Lower leg skin (tissue), 4 donors: ENCODE data around the gene ADAM19. TPM values are rescaled to one million over a fixed set of nuclear protein-coding genes. Genes with fewer than 3 reads are reported as not detected.
A peak's percentile ranks its signal among the peaks of the same experiment; 100 is the strongest.

ENCODE experiments used
- DNase-seq, 2 donors: peaks; one replicate each; pipeline ENCODE4 v3.0.0-alpha.2; 2019; ENCODE audit warnings: low spot score in 2 of 2
- H3K4me3 ChIP-seq: fragments of 200-600 bp; sonication (generic); 2 replicates; pipeline ENCODE4 v1.5.1; 2017; ENCODE audit warnings: mild to moderate bottlenecking, low read depth; ENCODE audit not compliant: poor library complexity, severe bottlenecking
- POLR2A ChIP-seq, 2 donors: fragments of 450-650 bp; IDR thresholded peaks; one replicate each; pipeline ENCODE4 v1.6.1; 2016 to 2017; ENCODE audit warnings: antibody characterized with exemption in 2 of 2, mild to moderate bottlenecking in 1 of 2, moderate library complexity in 1 of 2
- WGBS, 2 donors: methylation state at CpG; one replicate each; pipeline ENCODE4 v1.1.5; 2018; 5-methylcytosine and 5-hydroxymethylcytosine counted together
- intact Hi-C: fragments of 100-400 bp; cut with DNase I; formaldehyde crosslinking; loops from one replicate; pipeline ENCODE4 v1.15.0; 2023; ENCODE audit warnings: low total_unique reads
- total RNA-seq, 4 donors: library from RNA; depleted of rRNA; stranded (reverse); fragments of >200 nt; gene quantifications; one replicate each; pipeline ENCODE4 v1.1.0, GENCODE V29; 2016
- TF ChIP-seq, protein P1 (sequence below), 3 donors: fragments of 450-650 bp; IDR thresholded peaks; one replicate each; pipeline ENCODE4 v1.5.1; 2016; ENCODE audit warnings: antibody characterized with exemption in 3 of 3, mild to moderate bottlenecking in 3 of 3, moderate library complexity in 2 of 3

ADAM19 gene
- total RNA-seq, 4 donors from 2014 or later: 0.68 to 1.7 (median 1.0) TPM

DNA sequence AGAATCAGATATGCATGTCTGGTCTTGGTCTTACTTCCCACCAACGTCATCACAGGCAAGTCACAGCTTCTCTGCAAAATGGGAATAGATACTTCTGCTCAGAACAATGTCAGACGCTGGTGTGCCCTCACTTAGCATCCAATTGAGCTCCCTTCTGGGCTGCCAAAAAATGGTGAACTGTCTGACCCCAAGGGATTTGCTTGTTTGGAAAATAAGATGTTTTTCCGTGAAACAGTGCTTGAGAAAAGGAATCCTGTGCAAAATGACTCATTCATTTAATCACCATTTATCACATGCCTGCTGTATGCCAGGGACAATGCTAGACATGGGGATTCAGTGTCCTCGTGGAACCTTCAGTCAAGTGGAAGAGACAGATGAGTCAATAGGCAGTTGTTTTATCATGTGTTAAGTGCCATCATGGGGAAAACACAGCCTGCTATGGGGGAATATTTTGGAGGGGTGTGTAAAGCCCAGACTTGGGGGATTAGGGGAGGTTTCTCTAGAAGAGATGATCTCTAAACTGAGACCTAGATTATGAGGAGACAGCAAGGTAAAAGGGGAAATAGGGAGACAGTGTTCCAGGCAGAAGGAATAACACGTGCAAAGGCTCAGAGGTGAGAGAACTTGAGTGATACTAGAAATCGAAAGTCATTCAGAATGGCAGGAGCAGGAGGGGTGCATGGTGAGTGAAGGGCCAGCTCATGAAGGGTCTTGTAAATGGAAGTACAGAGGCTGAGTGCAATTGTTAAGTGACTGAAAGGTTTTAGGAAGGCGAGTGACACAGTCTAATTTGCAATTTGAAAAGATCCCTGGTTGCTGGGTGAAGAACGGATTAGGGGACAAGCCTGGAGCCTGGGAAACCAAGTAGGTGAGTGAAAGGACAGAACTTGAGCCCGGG is 111.7 kb downstream of the ADAM19 start:
- TF ChIP-seq, protein P1, sequence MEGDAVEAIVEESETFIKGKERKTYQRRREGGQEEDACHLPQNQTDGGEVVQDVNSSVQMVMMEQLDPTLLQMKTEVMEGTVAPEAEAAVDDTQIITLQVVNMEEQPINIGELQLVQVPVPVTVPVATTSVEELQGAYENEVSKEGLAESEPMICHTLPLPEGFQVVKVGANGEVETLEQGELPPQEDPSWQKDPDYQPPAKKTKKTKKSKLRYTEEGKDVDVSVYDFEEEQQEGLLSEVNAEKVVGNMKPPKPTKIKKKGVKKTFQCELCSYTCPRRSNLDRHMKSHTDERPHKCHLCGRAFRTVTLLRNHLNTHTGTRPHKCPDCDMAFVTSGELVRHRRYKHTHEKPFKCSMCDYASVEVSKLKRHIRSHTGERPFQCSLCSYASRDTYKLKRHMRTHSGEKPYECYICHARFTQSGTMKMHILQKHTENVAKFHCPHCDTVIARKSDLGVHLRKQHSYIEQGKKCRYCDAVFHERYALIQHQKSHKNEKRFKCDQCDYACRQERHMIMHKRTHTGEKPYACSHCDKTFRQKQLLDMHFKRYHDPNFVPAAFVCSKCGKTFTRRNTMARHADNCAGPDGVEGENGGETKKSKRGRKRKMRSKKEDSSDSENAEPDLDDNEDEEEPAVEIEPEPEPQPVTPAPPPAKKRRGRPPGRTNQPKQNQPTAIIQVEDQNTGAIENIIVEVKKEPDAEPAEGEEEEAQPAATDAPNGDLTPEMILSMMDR (IDR thresholded peaks at IDR 0.05): no peak
- TF ChIP-seq POLR2A (IDR thresholded peaks at IDR 0.05): no peak
- peak; percentile 10 to 31 for DNase-seq
- H3K4me3 ChIP-seq: no peak overlapping the region
- intact Hi-C loops: no loop called here
- WGBS, 2 donors: 39 to 44% methylated on average over 9 of the region's 9 CpGs

DNA sequence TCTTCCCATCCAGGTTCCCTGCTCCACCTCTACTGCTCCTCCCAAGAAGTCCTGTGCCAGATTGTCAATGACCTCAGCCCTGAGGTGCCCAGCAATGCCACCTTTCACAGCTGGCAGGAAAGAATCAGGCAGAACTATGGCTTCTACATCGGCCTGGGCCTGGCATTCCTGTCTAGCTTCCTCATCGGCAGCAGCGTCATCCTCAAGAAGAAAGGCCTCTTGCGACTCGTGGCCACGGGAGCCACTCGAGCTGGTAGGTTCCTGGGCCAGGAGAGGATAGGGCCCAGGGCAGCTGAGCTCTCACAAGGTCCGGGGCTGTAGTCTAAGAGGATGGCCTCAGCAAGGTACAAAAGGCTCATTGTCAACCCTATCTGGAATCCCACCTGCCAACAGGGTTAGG is 112.5 kb downstream of the ADAM19 start:
- no peak for DNase-seq
- WGBS, 2 donors: 81 to 97% methylated on average over 7 to 8 of the region's 8 CpGs
- intact Hi-C loops: no loop called here
- TF ChIP-seq, protein P1 (IDR thresholded peaks at IDR 0.05): no peak
- no peak for TF ChIP-seq POLR2A (IDR thresholded peaks at IDR 0.05)
- no peak overlapping the region for H3K4me3 ChIP-seq

DNA sequence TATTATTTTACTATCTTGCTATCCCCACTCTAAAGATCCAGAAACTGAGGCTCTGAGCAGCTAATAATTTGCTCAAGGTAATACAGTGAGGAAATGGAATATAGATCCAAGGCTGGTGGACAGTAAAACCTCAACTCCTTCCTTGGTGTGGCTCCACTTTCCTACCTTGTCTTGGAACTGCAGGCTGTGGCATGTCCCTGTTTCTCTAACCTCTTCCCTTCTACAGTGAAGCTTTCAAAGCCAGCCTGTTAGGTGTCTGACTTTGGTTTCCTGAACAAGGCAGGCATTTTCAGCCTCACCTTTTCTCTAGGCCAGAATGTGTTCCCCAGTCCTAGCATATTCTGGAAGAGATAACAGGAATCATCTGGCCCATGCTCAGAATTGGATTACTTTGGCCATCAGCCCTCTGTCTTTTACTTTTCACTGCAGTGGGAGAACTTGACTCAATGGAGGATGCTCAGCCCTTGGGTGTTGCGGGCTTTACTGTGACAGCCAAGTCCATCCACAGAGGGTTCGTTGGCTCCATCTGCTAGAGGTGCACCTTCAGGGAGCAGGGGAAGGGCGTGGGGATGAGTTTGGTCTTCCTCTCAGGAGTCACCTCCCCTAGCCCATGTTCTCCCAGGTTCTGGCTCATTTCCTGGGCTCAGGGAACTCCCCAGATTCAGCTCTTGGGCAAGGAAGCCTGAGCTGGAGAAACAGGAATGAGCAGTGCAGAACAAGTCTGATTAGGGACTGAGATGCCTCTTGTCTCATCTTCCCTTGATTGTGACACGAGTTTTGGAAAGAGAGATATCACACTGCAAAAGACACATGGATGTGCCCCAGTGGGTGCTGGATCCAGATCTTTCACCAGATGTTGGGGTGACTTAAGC is 114.4 kb downstream of the ADAM19 start:
- peak in 1 of 2 donors; percentile 69 for DNase-seq
- no peak for TF ChIP-seq POLR2A (IDR thresholded peaks at IDR 0.05)
- TF ChIP-seq, protein P1 (IDR thresholded peaks at IDR 0.05): no peak
- WGBS, 2 donors: 55 to 72% methylated on average over 4 of the region's 4 CpGs
- intact Hi-C loops: no loop called here
- no peak overlapping the region for H3K4me3 ChIP-seq

DNA sequence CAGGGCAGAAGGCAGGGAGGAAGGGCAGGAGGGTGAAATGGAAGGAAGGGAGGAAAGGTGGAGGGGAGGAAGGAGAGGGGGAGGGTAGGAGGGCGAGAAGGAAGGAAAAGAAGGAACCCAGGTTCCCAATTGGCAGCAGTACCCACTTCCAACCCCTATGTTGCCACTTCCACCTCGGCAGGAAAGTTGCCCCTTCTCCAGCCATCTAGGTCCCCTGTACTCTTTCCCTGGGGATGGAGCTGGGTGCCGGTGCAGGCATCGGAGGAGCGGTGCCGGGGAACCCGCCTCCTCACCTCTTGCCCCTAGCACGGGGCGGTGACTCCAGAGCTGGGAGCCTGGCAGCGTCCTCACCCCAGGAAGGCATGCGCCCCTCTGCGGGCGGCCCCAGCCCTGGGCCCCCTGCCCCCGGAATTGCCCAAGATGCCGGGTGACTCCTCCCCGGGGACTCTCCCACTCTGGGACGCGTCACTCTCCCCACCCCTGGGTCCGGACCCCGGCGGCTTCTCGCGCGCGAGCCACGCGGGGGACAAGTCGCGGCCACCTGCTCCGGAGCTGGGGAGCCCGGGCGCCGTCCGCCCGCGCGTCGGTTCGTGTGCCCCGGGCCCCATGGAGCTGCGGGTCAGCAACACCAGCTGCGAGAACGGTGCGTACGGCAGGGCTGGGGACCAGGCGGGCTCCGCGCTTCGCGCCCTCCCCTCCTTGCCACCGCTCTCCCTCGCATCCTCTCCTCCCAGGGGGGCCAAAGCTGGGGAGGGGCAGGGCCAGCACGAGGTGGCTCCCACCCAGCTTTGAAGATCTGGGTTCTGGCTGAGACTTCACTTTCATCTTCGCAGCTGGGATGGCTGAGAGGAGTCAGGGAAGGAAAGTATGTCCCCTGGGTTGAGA is 115.6 kb downstream of the ADAM19 start, which contains the start of gene NIPAL4:
NIPAL4 (plus strand) TSS at position 499 of the 885 bp plus-strand sequence; CDS start at position 607, 108 bp downstream.
- H3K4me3 ChIP-seq: peak within 1 kb of the TSS; percentile 16
- no peak for DNase-seq
- 3 to 5% methylated on average over 31 to 45 of the region's 54 CpGs for WGBS, 2 donors
- intact Hi-C loops: no loop called here
- TF ChIP-seq, protein P1 (IDR thresholded peaks at IDR 0.05): no peak
- TF ChIP-seq POLR2A (IDR thresholded peaks at IDR 0.05): no peak

DNA sequence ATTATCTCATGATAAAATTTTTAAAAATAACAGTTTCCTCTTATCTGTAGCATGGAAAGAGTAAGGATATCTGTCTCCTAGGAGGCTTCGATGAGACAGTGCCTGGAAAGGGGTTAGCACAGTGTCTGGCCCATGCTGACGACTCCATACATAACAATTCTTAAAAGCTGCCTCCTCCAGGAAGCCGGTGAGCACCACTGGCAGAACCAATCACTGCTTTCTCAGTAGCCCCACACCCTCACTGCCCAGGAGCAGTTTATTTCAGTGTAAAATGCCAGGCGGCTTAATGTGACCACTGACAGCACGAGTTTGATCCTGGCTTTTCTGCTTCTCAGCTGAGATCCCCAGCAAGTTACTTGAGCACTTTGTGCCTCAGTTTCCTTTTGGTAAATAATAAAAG is 116.7 kb downstream of the ADAM19 start:
- no peak overlapping the region for H3K4me3 ChIP-seq
- WGBS, 2 donors: 86 to 95% methylated on average over 5 of the region's 5 CpGs
- intact Hi-C loops: no loop called here
- no peak for DNase-seq
- TF ChIP-seq, protein P1 (IDR thresholded peaks at IDR 0.05): no peak
- no peak for TF ChIP-seq POLR2A (IDR thresholded peaks at IDR 0.05)
